ENCODE data around the gene CDH4.

- no peak for TF ChIP-seq EZH2 (IDR thresholded peaks at IDR 0.05; ENCODE audit: borderline replicate concordance, low read depth, low read length, severe bottlenecking)
- TF ChIP-seq FOS (IDR thresholded peaks at IDR 0.05; ENCODE audit: borderline replicate concordance, insufficient read depth, low read length): no peak
- TF ChIP-seq CTCF (IDR thresholded peaks at IDR 0.05; ENCODE audit: extremely low read depth in 1 of 2, insufficient read depth in 1 of 2, low read depth in 1 of 2, low read length in 2 of 2): no peak
- TF ChIP-seq POLR2A (IDR thresholded peaks at IDR 0.05; ENCODE audit: low read depth, low read length): no peak
- TF ChIP-seq MAX (IDR thresholded peaks at IDR 0.05; ENCODE audit: insufficient read depth, insufficient read length): no peak
- TF ChIP-seq POLR2AphosphoS5 (IDR thresholded peaks at IDR 0.05; ENCODE audit: insufficient read depth, low read depth, low read length): no peak
- no peak for TF ChIP-seq MYC (IDR thresholded peaks at IDR 0.05; ENCODE audit: low read depth, low read length)
- no peak for TF ChIP-seq GATA2 (IDR thresholded peaks at IDR 0.05; ENCODE audit: insufficient read depth, insufficient read length, low read depth, low read length)
- no peak for TF ChIP-seq JUN (IDR thresholded peaks at IDR 0.05; ENCODE audit: borderline replicate concordance, insufficient read depth, insufficient read length, low read depth)
These were observed 498.0 kb downstream of the CDH4 start for GRCh38 chr20:61750093-61750492.

Measured in endothelial cell of umbilical vein (primary cell).